ENCODE data around the gene ANTXR1. TPM values are rescaled to one million over a fixed set of nuclear protein-coding genes. Genes with fewer than 3 reads are reported as not detected.

Gene ANTXR1
- total RNA-seq, 1 donor from 2014 or later, result 69.5 TPM

DNA sequence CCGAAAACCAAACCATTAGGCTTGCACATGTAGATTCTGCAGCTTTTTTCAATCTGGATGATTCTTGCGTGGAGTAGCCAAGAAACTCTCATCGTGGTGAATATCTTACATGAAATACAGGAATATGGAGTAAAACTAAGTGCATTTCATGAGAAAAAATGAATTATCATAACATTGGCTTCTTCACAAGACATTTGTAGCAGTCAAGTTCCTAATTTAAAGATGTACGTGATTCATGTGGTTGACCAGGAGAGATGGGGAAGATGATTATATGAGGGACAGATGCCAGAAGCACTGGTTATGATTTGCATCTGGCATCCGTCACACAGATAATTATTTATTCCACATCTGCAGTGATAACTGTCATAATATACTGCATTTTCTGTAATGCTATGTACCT lies 90.4 kb downstream of the ANTXR1 start:
- Mint-ChIP-seq H3K9me3 (no peaks in the 10 kb centered on the region), H3K27me3 (no peaks in the 10 kb centered on the region), H3K27ac (no peak overlapping the region), H3K36me3 (peaks cover 29% of the 10 kb centered on the region), H3K4me3 (no peak overlapping the region), H3K4me1 (ENCODE audit: unreplicated experiment) (no peaks in the 10 kb centered on the region)
- TF ChIP-seq, protein P1, sequence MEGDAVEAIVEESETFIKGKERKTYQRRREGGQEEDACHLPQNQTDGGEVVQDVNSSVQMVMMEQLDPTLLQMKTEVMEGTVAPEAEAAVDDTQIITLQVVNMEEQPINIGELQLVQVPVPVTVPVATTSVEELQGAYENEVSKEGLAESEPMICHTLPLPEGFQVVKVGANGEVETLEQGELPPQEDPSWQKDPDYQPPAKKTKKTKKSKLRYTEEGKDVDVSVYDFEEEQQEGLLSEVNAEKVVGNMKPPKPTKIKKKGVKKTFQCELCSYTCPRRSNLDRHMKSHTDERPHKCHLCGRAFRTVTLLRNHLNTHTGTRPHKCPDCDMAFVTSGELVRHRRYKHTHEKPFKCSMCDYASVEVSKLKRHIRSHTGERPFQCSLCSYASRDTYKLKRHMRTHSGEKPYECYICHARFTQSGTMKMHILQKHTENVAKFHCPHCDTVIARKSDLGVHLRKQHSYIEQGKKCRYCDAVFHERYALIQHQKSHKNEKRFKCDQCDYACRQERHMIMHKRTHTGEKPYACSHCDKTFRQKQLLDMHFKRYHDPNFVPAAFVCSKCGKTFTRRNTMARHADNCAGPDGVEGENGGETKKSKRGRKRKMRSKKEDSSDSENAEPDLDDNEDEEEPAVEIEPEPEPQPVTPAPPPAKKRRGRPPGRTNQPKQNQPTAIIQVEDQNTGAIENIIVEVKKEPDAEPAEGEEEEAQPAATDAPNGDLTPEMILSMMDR (conservative IDR thresholded peaks at IDR 0.05), result no peak
- no peak for DNase-seq (ENCODE audit: extremely low spot score, unreplicated experiment)

DNA sequence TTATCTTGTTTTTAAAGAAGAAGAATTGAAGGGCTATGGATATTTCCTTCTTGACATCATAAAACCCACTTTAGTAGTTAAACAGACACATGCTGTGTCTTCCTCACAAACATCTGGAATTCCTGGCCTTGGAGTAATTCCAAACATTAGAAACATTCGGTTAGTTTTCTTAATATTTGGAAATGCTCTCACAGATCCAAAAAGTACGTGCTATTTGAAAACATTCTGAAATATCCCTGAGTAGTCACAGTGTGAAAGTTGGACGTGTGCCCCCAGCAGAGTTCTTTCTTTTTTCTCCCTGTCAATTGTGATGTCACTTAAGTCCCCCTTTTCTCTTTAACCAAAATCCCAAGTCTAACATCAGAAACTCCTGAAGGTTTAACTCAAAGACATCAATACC lies 91.3 kb downstream of the ANTXR1 start:
- Mint-ChIP-seq H3K27me3 (no peaks in the 10 kb centered on the region), H3K4me3 (no peak overlapping the region), H3K27ac (no peak overlapping the region), H3K36me3 (peaks cover 31% of the 10 kb centered on the region), H3K9me3 (no peaks in the 10 kb centered on the region), H3K4me1 (ENCODE audit: unreplicated experiment) (no peaks in the 10 kb centered on the region)
- TF ChIP-seq, protein P1 (conservative IDR thresholded peaks at IDR 0.05), result no peak
- DNase-seq (ENCODE audit: extremely low spot score, unreplicated experiment), result no peak

DNA sequence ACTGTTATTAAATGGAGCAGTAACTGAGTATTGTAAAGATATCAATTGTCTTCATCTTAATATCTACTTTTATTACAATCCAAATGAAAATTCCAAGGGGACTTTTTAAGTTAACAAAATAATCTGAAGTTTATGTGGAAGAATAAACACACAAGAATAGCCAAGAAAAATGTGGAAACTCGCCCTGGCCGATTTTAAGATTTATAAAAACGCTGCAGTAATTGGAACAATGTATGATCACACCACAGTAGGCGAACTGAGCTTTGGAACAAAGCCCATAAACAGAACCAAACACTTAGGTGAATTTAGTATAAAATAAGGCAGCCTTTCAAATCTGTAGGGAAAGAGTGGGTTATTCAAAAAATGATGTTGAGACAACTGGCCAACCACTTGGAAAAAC lies 96.3 kb downstream of the ANTXR1 start:
- H3K36me3 Mint-ChIP-seq, result peaks cover 11% of the 10 kb centered on the region

DNA sequence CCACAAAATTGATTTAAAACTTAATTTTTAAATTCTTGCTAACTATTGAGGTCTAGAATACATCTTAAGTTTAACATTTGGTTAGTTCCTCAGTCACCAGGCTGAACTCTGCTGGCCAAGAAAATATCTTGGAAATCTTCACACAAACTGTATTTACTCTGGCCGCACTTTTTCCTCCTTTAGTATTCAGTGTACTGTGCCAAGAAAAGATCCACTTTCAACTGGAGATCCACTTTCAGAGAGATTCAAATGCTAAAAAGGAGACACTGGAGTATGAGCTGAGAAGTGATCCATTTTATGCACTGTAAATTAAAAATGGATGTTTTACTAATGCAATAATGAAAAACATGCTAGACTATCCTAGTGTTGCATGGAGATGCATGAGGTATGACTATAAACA lies 98.1 kb downstream of the ANTXR1 start:
- Mint-ChIP-seq H3K27me3 (no peaks in the 10 kb centered on the region), H3K4me3 (no peak overlapping the region), H3K4me1 (ENCODE audit: unreplicated experiment) (no peaks in the 10 kb centered on the region), H3K9me3 (no peaks in the 10 kb centered on the region), H3K27ac (no peak overlapping the region), H3K36me3 (peaks cover 8% of the 10 kb centered on the region)
- DNase-seq (ENCODE audit: extremely low spot score, unreplicated experiment), result no peak
- TF ChIP-seq, protein P1 (conservative IDR thresholded peaks at IDR 0.05), result no peak

More for the DNA sequence above, 96.3 kb downstream of the ANTXR1 start:
- no peak for DNase-seq (ENCODE audit: extremely low spot score, unreplicated experiment)
- H3K4me3 Mint-ChIP-seq, result no peak overlapping the region
- TF ChIP-seq, protein P1 (conservative IDR thresholded peaks at IDR 0.05), result no peak
- no peaks in the 10 kb centered on the region for H3K27me3 Mint-ChIP-seq
- no peaks in the 10 kb centered on the region for H3K4me1 Mint-ChIP-seq (ENCODE audit: unreplicated experiment)
- no peak overlapping the region for H3K27ac Mint-ChIP-seq
- no peaks in the 10 kb centered on the region for H3K9me3 Mint-ChIP-seq

DNA sequence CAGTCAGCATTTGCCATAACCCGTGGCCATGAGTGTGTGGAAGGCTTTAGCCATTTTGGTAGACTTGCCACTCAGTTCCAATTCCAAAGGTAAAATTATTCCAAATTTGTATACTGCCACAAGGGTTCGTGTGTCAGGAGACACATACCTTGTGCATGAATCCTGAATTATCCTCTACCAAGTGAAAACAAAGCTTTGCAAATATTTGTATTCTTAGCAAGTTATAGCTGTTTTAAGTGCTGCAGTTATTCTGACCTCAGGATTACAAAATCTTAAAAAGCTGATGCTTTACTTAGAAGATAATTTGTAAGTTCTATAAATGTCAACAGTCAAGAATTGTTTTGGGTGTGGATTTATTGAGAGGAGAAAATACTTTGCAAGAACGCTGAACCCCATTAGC lies 100.6 kb downstream of the ANTXR1 start:
- Mint-ChIP-seq H3K36me3 (peaks cover 6% of the 10 kb centered on the region), H3K4me3 (no peak overlapping the region), H3K9me3 (no peaks in the 10 kb centered on the region), H3K27ac (no peak overlapping the region), H3K4me1 (ENCODE audit: unreplicated experiment) (peaks cover 3% of the 10 kb centered on the region), H3K27me3 (no peaks in the 10 kb centered on the region)
- TF ChIP-seq, protein P1 (conservative IDR thresholded peaks at IDR 0.05), result no peak
- DNase-seq (ENCODE audit: extremely low spot score, unreplicated experiment), result no peak

DNA sequence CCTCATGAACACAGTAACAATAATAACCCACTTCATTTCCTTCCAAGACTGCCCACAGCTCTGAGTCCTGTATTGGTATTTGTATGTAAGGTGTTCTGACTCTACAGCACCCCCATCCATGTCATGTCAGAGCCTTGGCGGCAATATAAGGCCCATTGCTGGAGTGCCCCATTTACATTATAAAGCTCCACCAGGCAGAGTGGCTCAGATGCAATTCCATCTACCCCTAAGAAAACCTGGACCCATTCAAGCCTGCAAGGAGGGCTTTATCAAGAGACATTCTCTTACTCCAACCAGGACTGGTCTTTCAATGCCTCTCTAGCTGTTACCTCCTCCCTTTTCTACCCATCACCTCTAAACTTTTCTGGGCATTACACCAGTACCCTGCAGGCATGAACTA lies 101.6 kb downstream of the ANTXR1 start:
- Mint-ChIP-seq H3K27me3 (no peaks in the 10 kb centered on the region), H3K9me3 (no peaks in the 10 kb centered on the region), H3K4me1 (ENCODE audit: unreplicated experiment) (peaks cover 10% of the 10 kb centered on the region), H3K4me3 (no peak overlapping the region), H3K36me3 (peaks cover 4% of the 10 kb centered on the region), H3K27ac (no peak overlapping the region)
- TF ChIP-seq, protein P1 (conservative IDR thresholded peaks at IDR 0.05), result no peak
- no peak for DNase-seq (ENCODE audit: extremely low spot score, unreplicated experiment)

All from type B pancreatic cell (in vitro differentiated cells).